ENCODE measurements around the gene CPED1. TPM values are rescaled to one million over a fixed set of nuclear protein-coding genes. Genes with fewer than 3 reads are reported as not detected.
A peak's percentile ranks its signal among the peaks of the same experiment; 100 is the strongest.

The CPED1 gene
- total RNA-seq, 2 donors from 2014 or later: 77.4 to 126 TPM

- Histone ChIP-seq H3K4me3 (peak overlapping the region; percentile 15), H3K27ac (peak overlapping the region in 1 of 2 donors; percentile 28), H3K36me3 (no peaks in the 10 kb centered on the region), H3K9me3 (no peaks in the 10 kb centered on the region), H3K4me1 (ENCODE audit: control insufficient read depth in 1 of 2, low read depth in 2 of 2) (peaks cover 38 to 79% of the 10 kb centered on the region in 2 donors), H3K27me3 (replicated peaks; ENCODE audit: insufficient read depth) (no peaks in the 10 kb centered on the region)
- no peak for ATAC-seq (ENCODE audit: insufficient number of reproducible peaks, low FRiP score, low read depth)
- no peak for DNase-seq (ENCODE audit: low spot score)
- TF ChIP-seq CTCF (IDR thresholded peaks at IDR 0.05): no peak
These were observed 17.6 kb downstream of the CPED1 start for GRCh38 chr7:121005996-121006584.

- no peaks in the 10 kb centered on the region for H3K36me3 ChIP-seq
- ATAC-seq (ENCODE audit: insufficient number of reproducible peaks, low FRiP score, low read depth) (no peak), DNase-seq (ENCODE audit: low spot score) (no peak)
- no peaks in the 10 kb centered on the region for H3K27me3 ChIP-seq (replicated peaks; ENCODE audit: insufficient read depth)
- peak overlapping the region; percentile 20 for H3K4me3 ChIP-seq
- H3K27ac ChIP-seq: peak overlapping the region in 1 of 2 donors; percentile 28
- TF ChIP-seq CTCF (IDR thresholded peaks at IDR 0.05): no peak
- peaks cover 36 to 72% of the 10 kb centered on the region in 2 donors for H3K4me1 ChIP-seq (ENCODE audit: control insufficient read depth in 1 of 2, low read depth in 2 of 2)
- H3K9me3 ChIP-seq: no peaks in the 10 kb centered on the region
These were observed 18.3 kb downstream of the CPED1 start for GRCh38 chr7:121006711-121007315.

- Histone ChIP-seq H3K27me3 (replicated peaks; ENCODE audit: insufficient read depth) (no peaks in the 10 kb centered on the region), H3K36me3 (no peaks in the 10 kb centered on the region), H3K27ac (no peak overlapping the region), H3K4me3 (no peak overlapping the region), H3K4me1 (ENCODE audit: control insufficient read depth in 1 of 2, low read depth in 2 of 2) (peaks cover 32 to 70% of the 10 kb centered on the region in 2 donors), H3K9me3 (no peaks in the 10 kb centered on the region)
- ATAC-seq (ENCODE audit: insufficient number of reproducible peaks, low FRiP score, low read depth) (no peak), DNase-seq (ENCODE audit: low spot score) (no peak)
- TF ChIP-seq CTCF (IDR thresholded peaks at IDR 0.05): no peak
These were observed 20.3 kb downstream of the CPED1 start for GRCh38 chr7:121008816-121009215.

GRCh38 chr7:121011401-121011800, 22.9 kb downstream of the CPED1 start:
- no peak for TF ChIP-seq CTCF (IDR thresholded peaks at IDR 0.05)
- H3K4me3 ChIP-seq: no peak overlapping the region
- H3K27me3 ChIP-seq (replicated peaks; ENCODE audit: insufficient read depth): no peaks in the 10 kb centered on the region
- H3K27ac ChIP-seq: no peak overlapping the region
- no peaks in the 10 kb centered on the region for H3K36me3 ChIP-seq
- H3K4me1 ChIP-seq (ENCODE audit: control insufficient read depth in 1 of 2, low read depth in 2 of 2): peaks cover 22 to 68% of the 10 kb centered on the region in 2 donors
- DNase-seq (ENCODE audit: low spot score) (no peak), ATAC-seq (ENCODE audit: insufficient number of reproducible peaks, low FRiP score, low read depth) (no peak)
- no peaks in the 10 kb centered on the region for H3K9me3 ChIP-seq

- no peaks in the 10 kb centered on the region for H3K9me3 ChIP-seq
- DNase-seq (ENCODE audit: low spot score) (no peak), ATAC-seq (ENCODE audit: insufficient number of reproducible peaks, low FRiP score, low read depth) (no peak)
- peaks cover 27 to 70% of the 10 kb centered on the region in 2 donors for H3K4me1 ChIP-seq (ENCODE audit: control insufficient read depth in 1 of 2, low read depth in 2 of 2)
- H3K27ac ChIP-seq: no peak overlapping the region
- TF ChIP-seq CTCF (IDR thresholded peaks at IDR 0.05): no peak
- H3K4me3 ChIP-seq: no peak overlapping the region
- no peaks in the 10 kb centered on the region for H3K36me3 ChIP-seq
- no peaks in the 10 kb centered on the region for H3K27me3 ChIP-seq (replicated peaks; ENCODE audit: insufficient read depth)
These were observed 23.8 kb downstream of the CPED1 start for GRCh38 chr7:121012170-121012874.
